ENCODE data around the gene LRRK1.

Gene LRRK1

GRCh38 chr15:100900136-100900794 lies 18.9 kb upstream of the LRRK1 start:
- Histone ChIP-seq H3K4me1 (ENCODE audit: control insufficient read depth in 2 of 2, insufficient read depth in 1 of 2, low read depth in 1 of 2, low read length in 2 of 2) (peaks cover 3 to 7% of the 10 kb centered on the region in 2 donors), H2BK15ac (ENCODE audit: low read length) (no peak overlapping the region), H3K79me1 (ENCODE audit: low read depth, low read length) (no peaks in the 10 kb centered on the region), H2BK120ac (ENCODE audit: low read depth, low read length) (no peak overlapping the region), H3K4me3 (ENCODE audit: low read length in 2 of 2) (no peak overlapping the region), H4K8ac (ENCODE audit: low read depth, low read length) (no peak overlapping the region), H4K91ac (ENCODE audit: low read depth, low read length, poor library complexity) (no peak overlapping the region), H2AFZ (ENCODE audit: low read length) (peak overlapping the region; percentile 36), H3K18ac (ENCODE audit: low read length) (no peak overlapping the region), H3K14ac (ENCODE audit: low read length) (no peak overlapping the region), H2BK5ac (ENCODE audit: low read length) (no peak overlapping the region), H3K4ac (ENCODE audit: low read length) (no peak overlapping the region), H3K9ac (ENCODE audit: low read depth, low read length, poor library complexity) (no peak overlapping the region), H3K9me3 (replicated peaks in 1 of 2; ENCODE audit: control insufficient read depth in 2 of 2, insufficient read depth in 1 of 2, low read depth in 1 of 2, low read length in 2 of 2) (peaks cover 0 to 3% of the 10 kb centered on the region in 2 donors), H3K27ac (replicated peaks; ENCODE audit: low read length) (no peak overlapping the region), H2BK12ac (ENCODE audit: low read length) (no peak overlapping the region), H3K36me3 (replicated peaks in 1 of 2; ENCODE audit: control insufficient read depth in 2 of 2, insufficient read depth in 2 of 2, low read length in 2 of 2) (no peaks in the 10 kb centered on the region), H2AK5ac (ENCODE audit: low read depth, low read length) (no peak overlapping the region), H3K23ac (ENCODE audit: low read depth, low read length, poor library complexity) (no peak overlapping the region), H3K4me2 (ENCODE audit: insufficient read depth, low read length, poor library complexity, severe bottlenecking) (peak overlapping the region; percentile 12), H3K27me3 (ENCODE audit: control insufficient read depth in 3 of 3, insufficient read depth in 3 of 3, low read depth in 1 of 3, low read length in 3 of 3) (peaks cover 0 to 15% (median 0%) of the 10 kb centered on the region in 3 experiments)
- DNase-seq (ENCODE audit: low spot score) = no peak
- WGBS, 2 donors (ENCODE audit: extremely low coverage in 2 of 2, insufficient read length in 2 of 2, insufficient replicate concordance in 1 of 2) = no CpG with 5 or more reads among the region's 13 CpGs

- Histone ChIP-seq H3K9ac (ENCODE audit: low read depth, low read length, poor library complexity) (no peak overlapping the region), H3K4me2 (ENCODE audit: insufficient read depth, low read length, poor library complexity, severe bottlenecking) (peak overlapping the region; percentile 12), H2BK5ac (ENCODE audit: low read length) (no peak overlapping the region), H3K36me3 (replicated peaks in 1 of 2; ENCODE audit: control insufficient read depth in 2 of 2, insufficient read depth in 2 of 2, low read length in 2 of 2) (no peaks in the 10 kb centered on the region), H3K79me1 (ENCODE audit: low read depth, low read length) (no peaks in the 10 kb centered on the region), H2AK5ac (ENCODE audit: low read depth, low read length) (no peak overlapping the region), H3K23ac (ENCODE audit: low read depth, low read length, poor library complexity) (no peak overlapping the region), H2BK120ac (ENCODE audit: low read depth, low read length) (no peak overlapping the region), H2BK15ac (ENCODE audit: low read length) (no peak overlapping the region), H3K4ac (ENCODE audit: low read length) (no peak overlapping the region), H3K18ac (ENCODE audit: low read length) (no peak overlapping the region), H3K14ac (ENCODE audit: low read length) (no peak overlapping the region), H3K4me3 (ENCODE audit: low read length in 2 of 2) (no peak overlapping the region), H4K91ac (ENCODE audit: low read depth, low read length, poor library complexity) (no peak overlapping the region), H3K27me3 (ENCODE audit: control insufficient read depth in 3 of 3, insufficient read depth in 3 of 3, low read depth in 1 of 3, low read length in 3 of 3) (peaks cover 0 to 15% (median 0%) of the 10 kb centered on the region in 3 experiments), H3K9me3 (replicated peaks in 1 of 2; ENCODE audit: control insufficient read depth in 2 of 2, insufficient read depth in 1 of 2, low read depth in 1 of 2, low read length in 2 of 2) (peaks cover 0 to 3% of the 10 kb centered on the region in 2 donors), H3K4me1 (ENCODE audit: control insufficient read depth in 2 of 2, insufficient read depth in 1 of 2, low read depth in 1 of 2, low read length in 2 of 2) (peaks cover 3 to 7% of the 10 kb centered on the region in 2 donors), H2AFZ (ENCODE audit: low read length) (peak overlapping the region; percentile 36), H2BK12ac (ENCODE audit: low read length) (no peak overlapping the region), H3K27ac (replicated peaks; ENCODE audit: low read length) (no peak overlapping the region), H4K8ac (ENCODE audit: low read depth, low read length) (no peak overlapping the region)
- DNase-seq (ENCODE audit: low spot score) = no peak
- no CpG with 5 or more reads among the region's 9 CpGs for WGBS, 2 donors (ENCODE audit: extremely low coverage in 2 of 2, insufficient read length in 2 of 2, insufficient replicate concordance in 1 of 2)
Observed at GRCh38 chr15:100900795-100901169, 18.4 kb upstream of the LRRK1 start.

GRCh38 chr15:100901296-100901695 lies 17.9 kb upstream of the LRRK1 start:
- Histone ChIP-seq H4K91ac (ENCODE audit: low read depth, low read length, poor library complexity) (no peak overlapping the region), H3K4me2 (ENCODE audit: insufficient read depth, low read length, poor library complexity, severe bottlenecking) (no peak overlapping the region), H3K18ac (ENCODE audit: low read length) (no peak overlapping the region), H3K27me3 (ENCODE audit: control insufficient read depth in 3 of 3, insufficient read depth in 3 of 3, low read depth in 1 of 3, low read length in 3 of 3) (peaks cover 0 to 15% (median 0%) of the 10 kb centered on the region in 3 experiments), H3K4ac (ENCODE audit: low read length) (no peak overlapping the region), H3K79me1 (ENCODE audit: low read depth, low read length) (no peaks in the 10 kb centered on the region), H3K14ac (ENCODE audit: low read length) (no peak overlapping the region), H2AK5ac (ENCODE audit: low read depth, low read length) (no peak overlapping the region), H3K36me3 (replicated peaks in 1 of 2; ENCODE audit: control insufficient read depth in 2 of 2, insufficient read depth in 2 of 2, low read length in 2 of 2) (no peaks in the 10 kb centered on the region), H3K4me1 (ENCODE audit: control insufficient read depth in 2 of 2, insufficient read depth in 1 of 2, low read depth in 1 of 2, low read length in 2 of 2) (peaks cover 3 to 7% of the 10 kb centered on the region in 2 donors), H3K23ac (ENCODE audit: low read depth, low read length, poor library complexity) (no peak overlapping the region), H2BK12ac (ENCODE audit: low read length) (no peak overlapping the region), H2BK5ac (ENCODE audit: low read length) (no peak overlapping the region), H2BK120ac (ENCODE audit: low read depth, low read length) (no peak overlapping the region), H3K9me3 (replicated peaks in 1 of 2; ENCODE audit: control insufficient read depth in 2 of 2, insufficient read depth in 1 of 2, low read depth in 1 of 2, low read length in 2 of 2) (peaks cover 0 to 3% of the 10 kb centered on the region in 2 donors), H3K4me3 (ENCODE audit: low read length in 2 of 2) (no peak overlapping the region), H4K8ac (ENCODE audit: low read depth, low read length) (no peak overlapping the region), H2BK15ac (ENCODE audit: low read length) (no peak overlapping the region), H2AFZ (ENCODE audit: low read length) (no peak overlapping the region), H3K9ac (ENCODE audit: low read depth, low read length, poor library complexity) (no peak overlapping the region), H3K27ac (replicated peaks; ENCODE audit: low read length) (no peak overlapping the region)
- no CpG with 5 or more reads among the region's 3 CpGs for WGBS, 2 donors (ENCODE audit: extremely low coverage in 2 of 2, insufficient read length in 2 of 2, insufficient replicate concordance in 1 of 2)
- no peak for DNase-seq (ENCODE audit: low spot score)

- no peak overlapping the region for H2BK15ac ChIP-seq (ENCODE audit: low read length)
- H3K4ac ChIP-seq (ENCODE audit: low read length) = no peak overlapping the region
- H4K8ac ChIP-seq (ENCODE audit: low read depth, low read length) = no peak overlapping the region
- no peak overlapping the region for H2BK5ac ChIP-seq (ENCODE audit: low read length)
- no peaks in the 10 kb centered on the region for H3K79me1 ChIP-seq (ENCODE audit: low read depth, low read length)
- H3K23ac ChIP-seq (ENCODE audit: low read depth, low read length, poor library complexity) = no peak overlapping the region
- H4K91ac ChIP-seq (ENCODE audit: low read depth, low read length, poor library complexity) = no peak overlapping the region
- H3K27ac ChIP-seq (replicated peaks; ENCODE audit: low read length) = no peak overlapping the region
- no peak overlapping the region for H2AK5ac ChIP-seq (ENCODE audit: low read depth, low read length)
- no peak overlapping the region for H2AFZ ChIP-seq (ENCODE audit: low read length)
- no peak for DNase-seq (ENCODE audit: low spot score)
- H3K4me3 ChIP-seq (ENCODE audit: low read length in 2 of 2) = peak overlapping the region in 1 of 2 donors; percentile 36
- H3K14ac ChIP-seq (ENCODE audit: low read length) = no peak overlapping the region
- no peak overlapping the region for H2BK120ac ChIP-seq (ENCODE audit: low read depth, low read length)
- no peak overlapping the region for H3K18ac ChIP-seq (ENCODE audit: low read length)
- no peak overlapping the region for H2BK12ac ChIP-seq (ENCODE audit: low read length)
- no peaks in the 10 kb centered on the region for H3K36me3 ChIP-seq (replicated peaks in 1 of 2; ENCODE audit: control insufficient read depth in 2 of 2, insufficient read depth in 2 of 2, low read length in 2 of 2)
- peaks cover 0 to 3% of the 10 kb centered on the region in 2 donors for H3K9me3 ChIP-seq (replicated peaks in 1 of 2; ENCODE audit: control insufficient read depth in 2 of 2, insufficient read depth in 1 of 2, low read depth in 1 of 2, low read length in 2 of 2)
- no CpG with 5 or more reads among the region's 14 CpGs for WGBS, 2 donors (ENCODE audit: extremely low coverage in 2 of 2, insufficient read length in 2 of 2, insufficient replicate concordance in 1 of 2)
- no peak overlapping the region for H3K9ac ChIP-seq (ENCODE audit: low read depth, low read length, poor library complexity)
- H3K4me1 ChIP-seq (ENCODE audit: control insufficient read depth in 2 of 2, insufficient read depth in 1 of 2, low read depth in 1 of 2, low read length in 2 of 2) = peaks cover 3 to 7% of the 10 kb centered on the region in 2 donors
- H3K4me2 ChIP-seq (ENCODE audit: insufficient read depth, low read length, poor library complexity, severe bottlenecking) = no peak overlapping the region
- H3K27me3 ChIP-seq (ENCODE audit: control insufficient read depth in 3 of 3, insufficient read depth in 3 of 3, low read depth in 1 of 3, low read length in 3 of 3) = peaks cover 0 to 15% (median 0%) of the 10 kb centered on the region in 3 experiments
Observed at GRCh38 chr15:100901702-100902435, 17.3 kb upstream of the LRRK1 start.

All from neuronal stem cell (in vitro differentiated cells).